Neural crest cell (in vitro differentiated cells): ENCODE data around the gene MKRN1. TPM values are rescaled to one million over a fixed set of nuclear protein-coding genes. Genes with fewer than 3 reads are reported as not detected.

ENCODE experiments used
- DNase-seq: peaks from one replicate; pipeline ENCODE4 v3.0.0; 2021; ENCODE audit warnings: low read depth, mixed read lengths, low spot score
- H3K27ac Mint-ChIP-seq: one replicate; pipeline ENCODE4 v1.8.0; 2021; ENCODE audit warnings: mild to moderate bottlenecking, mixed read lengths; ENCODE audit not compliant: unreplicated experiment
- H3K27me3 Mint-ChIP-seq: 2 replicates; pipeline ENCODE4 v1.8.0; 2021; ENCODE audit warnings: low read depth, mild to moderate bottlenecking, mixed read lengths
- H3K36me3 Mint-ChIP-seq: 2 replicates; pipeline ENCODE4 v1.8.0; 2021; ENCODE audit warnings: low read depth, mild to moderate bottlenecking, mixed read lengths
- H3K4me1 Mint-ChIP-seq: 2 replicates; pipeline ENCODE4 v1.8.0; 2021; ENCODE audit warnings: mixed read lengths
- H3K4me3 Mint-ChIP-seq: one replicate; pipeline ENCODE4 v1.8.0; 2021; ENCODE audit warnings: mild to moderate bottlenecking, mixed read lengths
- H3K9me3 Mint-ChIP-seq: 2 replicates; pipeline ENCODE4 v1.8.0; 2021; ENCODE audit warnings: mixed read lengths
- CTCF ChIP-seq: fragments of 200-600 bp; sonication (generic); conservative IDR thresholded peaks from 2 replicates; pipeline ENCODE4 v1.5.0; 2021; ENCODE audit warnings: antibody characterized with exemption, mild to moderate bottlenecking
- total RNA-seq: library from RNA; stranded (reverse); gene quantifications from 2 replicates; pipeline ENCODE4 v1.2.1, GENCODE V29; 2021

Gene MKRN1
- total RNA-seq, 1 donor from 2014 or later, result 81.2 TPM

GRCh38 chr7:140489026-140489359 is 9.7 kb upstream of the MKRN1 start:
- Mint-ChIP-seq H3K4me1 (peaks cover 12% of the 10 kb centered on the region), H3K27ac (no peak overlapping the region), H3K36me3 (no peaks in the 10 kb centered on the region), H3K9me3 (no peaks in the 10 kb centered on the region), H3K27me3 (no peaks in the 10 kb centered on the region), H3K4me3 (no peak overlapping the region)
- no peak for TF ChIP-seq CTCF
- DNase-seq, result no peak

- TF ChIP-seq CTCF, result no peak
- H3K4me3 Mint-ChIP-seq, result no peak overlapping the region
- H3K27me3 Mint-ChIP-seq, result no peaks in the 10 kb centered on the region
- H3K4me1 Mint-ChIP-seq, result peaks cover 12% of the 10 kb centered on the region
- H3K36me3 Mint-ChIP-seq, result no peaks in the 10 kb centered on the region
- no peak for DNase-seq
- H3K9me3 Mint-ChIP-seq, result no peaks in the 10 kb centered on the region
- H3K27ac Mint-ChIP-seq, result no peak overlapping the region
Measured at GRCh38 chr7:140485500-140486265, 6.4 kb upstream of the MKRN1 start.

- Mint-ChIP-seq H3K4me1 (peaks cover 12% of the 10 kb centered on the region), H3K36me3 (no peaks in the 10 kb centered on the region), H3K27me3 (no peaks in the 10 kb centered on the region), H3K9me3 (no peaks in the 10 kb centered on the region), H3K4me3 (peak overlapping the region; percentile 27), H3K27ac (no peak overlapping the region)
- no peak for TF ChIP-seq CTCF
- DNase-seq, result no peak
Measured at GRCh38 chr7:140484951-140485499, 5.7 kb upstream of the MKRN1 start.

GRCh38 chr7:140484479-140484878 is 5.2 kb upstream of the MKRN1 start:
- DNase-seq, result no peak
- no peaks in the 10 kb centered on the region for H3K27me3 Mint-ChIP-seq
- H3K9me3 Mint-ChIP-seq, result no peaks in the 10 kb centered on the region
- peaks cover 12% of the 10 kb centered on the region for H3K4me1 Mint-ChIP-seq
- H3K27ac Mint-ChIP-seq, result no peak overlapping the region
- no peak for TF ChIP-seq CTCF
- no peak overlapping the region for H3K4me3 Mint-ChIP-seq
- no peaks in the 10 kb centered on the region for H3K36me3 Mint-ChIP-seq

GRCh38 chr7:140479739-140480084 is 407 bp upstream of the MKRN1 start:
- no peak for DNase-seq
- H3K27me3 Mint-ChIP-seq, result no peaks in the 10 kb centered on the region
- no peak for TF ChIP-seq CTCF
- peak overlapping the region; percentile 98 for H3K4me3 Mint-ChIP-seq
- no peaks in the 10 kb centered on the region for H3K36me3 Mint-ChIP-seq
- no peaks in the 10 kb centered on the region for H3K9me3 Mint-ChIP-seq
- peaks cover 17% of the 10 kb centered on the region for H3K4me1 Mint-ChIP-seq
- no peak overlapping the region for H3K27ac Mint-ChIP-seq
